ENCODE data around the gene ACTG1. TPM values are rescaled to one million over a fixed set of nuclear protein-coding genes. Genes with fewer than 3 reads are reported as not detected.
A peak's percentile ranks its signal among the peaks of the same experiment; 100 is the strongest.

The ACTG1 gene
- total and polyA plus RNA-seq, 2 of the 4 experiments (the other 2 are of a cell fraction): 10,907 to 15,732 TPM

- no peaks in the 10 kb centered on the region for H3K4me1 ChIP-seq (ENCODE audit: control insufficient read depth, insufficient read depth, low read length)
- H3K9me1 ChIP-seq (ENCODE audit: insufficient read depth, low read length): peaks cover 3% of the 10 kb centered on the region; the same call in 1 of the 2 replicates
- H2AFZ ChIP-seq (replicated peaks; ENCODE audit: low read length, poor library complexity): no peak overlapping the region
- ChIA-PET POLR2A (ENCODE audit: unreplicated experiment) (no interaction called here), CTCF (no interaction called here)
- H3K9me3 ChIP-seq (ENCODE audit: control insufficient read depth, insufficient read depth, low read length): no peaks in the 10 kb centered on the region
- 70% methylated on average over 2 of the region's 14 CpGs; no CpG with 5 or more reads in 1 of the 2 experiments for WGBS, 2 experiments (ENCODE audit: extremely low coverage in 2 of 2, insufficient read length in 1 of 2)
- no peaks in the 10 kb centered on the region for H3K79me1 ChIP-seq (ENCODE audit: low read depth in 1 of 2, low read length in 2 of 2)
- no peak overlapping the region for H3K18ac ChIP-seq (ENCODE audit: low read depth, low read length)
- intact Hi-C loops (cut with micrococcal nuclease): no loop called here
- no peaks in the 10 kb centered on the region; the same call in 1 of the 2 replicates for H3K27me3 ChIP-seq (ENCODE audit: control insufficient read depth, insufficient read depth, low read length)
- H3K56ac ChIP-seq (ENCODE audit: extremely low read depth, insufficient read depth, low read length): no peak overlapping the region
- in situ Hi-C loops (cut with MboI; ENCODE audit: low sequenced_read_pairs): no loop called here
- ATAC-seq (ENCODE audit: low read depth): peak; percentile 61; the same call in 1 of the 2 replicates
- no peaks in the 10 kb centered on the region; the same call in 1 of the 2 replicates for H4K20me1 ChIP-seq (ENCODE audit: insufficient read depth, low read length)
- H4K5ac ChIP-seq (ENCODE audit: low read depth, low read length): no peak overlapping the region
- H3K4me2 ChIP-seq (ENCODE audit: low read depth, low read length): no peak overlapping the region
- no peak overlapping the region for H2AK9ac ChIP-seq (replicated peaks; ENCODE audit: low read depth, low read length, poor library complexity)
- H2AK5ac ChIP-seq (ENCODE audit: low read depth, low read length): no peak overlapping the region
- BruUV-seq (replicated peaks): no TSS peak
- no peak overlapping the region for H3K23ac ChIP-seq (ENCODE audit: low read depth, low read length)
- no peak for TF ChIP-seq MAFK (IDR thresholded peaks at IDR 0.05; ENCODE audit: low read depth, low read length)
- no peak for TF ChIP-seq SMC3 (IDR thresholded peaks at IDR 0.05; ENCODE audit: low read depth, low read length)
- TF ChIP-seq, protein P1, sequence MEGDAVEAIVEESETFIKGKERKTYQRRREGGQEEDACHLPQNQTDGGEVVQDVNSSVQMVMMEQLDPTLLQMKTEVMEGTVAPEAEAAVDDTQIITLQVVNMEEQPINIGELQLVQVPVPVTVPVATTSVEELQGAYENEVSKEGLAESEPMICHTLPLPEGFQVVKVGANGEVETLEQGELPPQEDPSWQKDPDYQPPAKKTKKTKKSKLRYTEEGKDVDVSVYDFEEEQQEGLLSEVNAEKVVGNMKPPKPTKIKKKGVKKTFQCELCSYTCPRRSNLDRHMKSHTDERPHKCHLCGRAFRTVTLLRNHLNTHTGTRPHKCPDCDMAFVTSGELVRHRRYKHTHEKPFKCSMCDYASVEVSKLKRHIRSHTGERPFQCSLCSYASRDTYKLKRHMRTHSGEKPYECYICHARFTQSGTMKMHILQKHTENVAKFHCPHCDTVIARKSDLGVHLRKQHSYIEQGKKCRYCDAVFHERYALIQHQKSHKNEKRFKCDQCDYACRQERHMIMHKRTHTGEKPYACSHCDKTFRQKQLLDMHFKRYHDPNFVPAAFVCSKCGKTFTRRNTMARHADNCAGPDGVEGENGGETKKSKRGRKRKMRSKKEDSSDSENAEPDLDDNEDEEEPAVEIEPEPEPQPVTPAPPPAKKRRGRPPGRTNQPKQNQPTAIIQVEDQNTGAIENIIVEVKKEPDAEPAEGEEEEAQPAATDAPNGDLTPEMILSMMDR (conservative IDR thresholded peaks at IDR 0.05; ENCODE audit: low read depth, low read length): no peak
- no peak for TF ChIP-seq ELK1 (IDR thresholded peaks at IDR 0.05; ENCODE audit: borderline replicate concordance, low read depth, low read length)
- dilution Hi-C loops (cut with HindIII; ENCODE audit: low sequenced_read_pairs, unreplicated experiment): no loop called here
- H3K4me3 ChIP-seq (ENCODE audit: insufficient read depth, low read depth, low read length): no peak overlapping the region
- H3K27ac ChIP-seq (ENCODE audit: insufficient read depth, low read length): no peak overlapping the region
- peak; percentile 30 for DNase-seq
- no peak overlapping the region for H2BK120ac ChIP-seq (ENCODE audit: low read depth, low read length)
- H2BK15ac ChIP-seq (ENCODE audit: low read depth, low read length): no peak overlapping the region
- H4K91ac ChIP-seq (ENCODE audit: insufficient read depth, low read depth, low read length): no peak overlapping the region
- H4K8ac ChIP-seq (ENCODE audit: low read depth in 2 of 2, low read length in 2 of 2): no peak overlapping the region
- no peak overlapping the region for H3K9ac ChIP-seq (ENCODE audit: low read depth, low read length)
- no peak overlapping the region for H3K4ac ChIP-seq (ENCODE audit: low read depth, low read length)
- H2BK5ac ChIP-seq (ENCODE audit: low read depth, low read length, poor library complexity, severe bottlenecking): no peak overlapping the region
- H2BK20ac ChIP-seq (ENCODE audit: low read depth, low read length): no peak overlapping the region
- H3K14ac ChIP-seq (replicated peaks; ENCODE audit: low read depth, low read length): no peak overlapping the region
- peaks cover 2% of the 10 kb centered on the region; the same call in 1 of the 2 replicates for H3K36me3 ChIP-seq (ENCODE audit: control insufficient read depth, insufficient read depth, low read length)
These were observed 41.4 kb downstream of the ACTG1 start for GRCh38 chr17:81470944-81471817.
